Measurements from ENCODE around the gene ABHD12B. TPM values are rescaled to one million over a fixed set of nuclear protein-coding genes. Genes with fewer than 3 reads are reported as not detected.
A peak's percentile ranks its signal among the peaks of the same experiment; 100 is the strongest.
"Not testable (repeated sequence)": the region's sequence is repeated elsewhere in the genome, so short reads cannot be mapped to it uniquely, and the experiment has no call there.

The ABHD12B gene
- total RNA-seq, 1 donor from 2014 or later: not detected

GRCh38 chr14:50897005-50897404, 25.2 kb downstream of the ABHD12B start:
- DNase-seq: not testable (repeated sequence)

- DNase-seq: no peak
Observed at GRCh38 chr14:50897658-50898175, 25.9 kb downstream of the ABHD12B start.

- DNase-seq: no peak
Observed at GRCh38 chr14:50901361-50901760, 29.5 kb downstream of the ABHD12B start.

GRCh38 chr14:50904719-50905118, 32.9 kb downstream of the ABHD12B start:
- no peak for DNase-seq

- DNase-seq: no peak
Observed at GRCh38 chr14:50906326-50907065, 34.6 kb downstream of the ABHD12B start.

GRCh38 chr14:50910495-50911420, 38.9 kb downstream of the ABHD12B start:
- no peak for DNase-seq

- no peak for DNase-seq
Observed at GRCh38 chr14:50917449-50917848, 45.6 kb downstream of the ABHD12B start.

GRCh38 chr14:50919524-50919923, 47.7 kb downstream of the ABHD12B start:
- not testable (repeated sequence) for DNase-seq

GRCh38 chr14:50920482-50921230, 48.8 kb downstream of the ABHD12B start:
- DNase-seq: peak; percentile 56

- no peak for DNase-seq
Observed at GRCh38 chr14:50922803-50923202, 51.0 kb downstream of the ABHD12B start.

- DNase-seq: no peak
Observed at GRCh38 chr14:50924236-50924635, 52.4 kb downstream of the ABHD12B start.

- no peak for DNase-seq
Observed at GRCh38 chr14:50924843-50925242, 53.0 kb downstream of the ABHD12B start.

GRCh38 chr14:50926851-50927386, 55.1 kb downstream of the ABHD12B start:
- DNase-seq: no peak

- no peak for DNase-seq
Observed at GRCh38 chr14:50928002-50928635, 56.3 kb downstream of the ABHD12B start.

GRCh38 chr14:50929506-50929905, 57.7 kb downstream of the ABHD12B start:
- no peak for DNase-seq

- no peak for DNase-seq
Observed at GRCh38 chr14:50931559-50931958, 59.7 kb downstream of the ABHD12B start.

- DNase-seq: no peak
Observed at GRCh38 chr14:50932156-50932555, 60.3 kb downstream of the ABHD12B start.

- no peak for DNase-seq
Observed at GRCh38 chr14:50932592-50933495, 61.0 kb downstream of the ABHD12B start.

- DNase-seq: no peak
Observed at GRCh38 chr14:50935126-50936015, 63.5 kb downstream of the ABHD12B start.

- no peak for DNase-seq
Observed at GRCh38 chr14:50936016-50936340, 64.1 kb downstream of the ABHD12B start.

All from tongue (tissue), 2 donors.